ENCODE data around the gene PCCA.

Gene PCCA

DNA sequence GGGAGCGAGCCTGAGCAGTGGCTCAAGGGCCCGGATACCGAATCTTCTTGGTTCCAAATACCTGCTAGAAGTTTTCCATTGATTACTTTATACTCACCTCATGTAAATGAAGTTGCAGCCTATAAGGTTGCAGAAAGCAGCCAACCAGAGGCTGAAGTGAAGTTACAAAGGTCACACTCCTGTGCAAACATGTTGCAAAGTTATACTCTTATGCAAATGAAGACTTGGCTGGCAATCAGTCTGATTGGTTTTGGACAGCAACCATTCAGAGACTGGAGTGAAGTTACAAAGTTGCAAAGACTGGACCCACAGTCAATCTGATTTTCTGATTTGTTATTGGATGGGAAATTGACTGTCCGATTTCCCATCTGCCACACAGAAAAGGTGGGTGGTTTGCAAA lies 347.2 kb downstream of the PCCA start:
- no peak for DNase-seq

DNA sequence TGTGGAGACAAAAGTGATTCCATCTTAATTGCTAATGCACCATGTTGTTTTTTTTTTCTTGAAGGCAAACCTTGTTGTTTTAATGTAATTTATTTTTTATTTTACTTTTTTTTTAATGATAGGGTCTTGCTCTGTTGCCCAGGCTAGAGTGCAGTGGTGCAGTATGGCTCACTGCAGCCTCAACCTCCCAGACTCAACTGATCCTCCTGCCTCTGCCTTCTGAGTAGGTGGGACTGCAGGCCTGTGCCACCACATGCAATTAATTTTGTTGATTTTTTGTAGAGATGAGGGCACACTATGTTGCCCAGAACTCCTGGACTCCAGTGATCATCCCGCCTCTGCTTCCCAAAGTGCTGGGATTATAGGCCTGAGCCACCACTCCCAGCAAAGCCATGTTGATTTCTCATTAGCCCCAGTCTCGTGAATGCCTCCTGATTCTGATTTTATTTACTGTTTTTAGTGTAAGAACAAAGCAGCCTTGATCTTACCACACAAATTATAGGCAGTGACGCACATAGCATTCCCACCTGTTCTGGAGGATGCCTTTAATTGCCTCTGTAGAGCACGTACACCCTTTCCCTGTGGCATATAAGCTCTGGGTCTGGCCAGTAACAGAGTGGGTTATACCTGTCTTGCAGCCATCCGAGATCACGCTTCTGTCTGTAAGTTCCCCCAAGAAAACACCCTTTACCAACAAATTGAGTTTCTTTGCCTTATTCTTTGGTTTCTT lies 349.3 kb downstream of the PCCA start:
- DNase-seq: no peak

DNA sequence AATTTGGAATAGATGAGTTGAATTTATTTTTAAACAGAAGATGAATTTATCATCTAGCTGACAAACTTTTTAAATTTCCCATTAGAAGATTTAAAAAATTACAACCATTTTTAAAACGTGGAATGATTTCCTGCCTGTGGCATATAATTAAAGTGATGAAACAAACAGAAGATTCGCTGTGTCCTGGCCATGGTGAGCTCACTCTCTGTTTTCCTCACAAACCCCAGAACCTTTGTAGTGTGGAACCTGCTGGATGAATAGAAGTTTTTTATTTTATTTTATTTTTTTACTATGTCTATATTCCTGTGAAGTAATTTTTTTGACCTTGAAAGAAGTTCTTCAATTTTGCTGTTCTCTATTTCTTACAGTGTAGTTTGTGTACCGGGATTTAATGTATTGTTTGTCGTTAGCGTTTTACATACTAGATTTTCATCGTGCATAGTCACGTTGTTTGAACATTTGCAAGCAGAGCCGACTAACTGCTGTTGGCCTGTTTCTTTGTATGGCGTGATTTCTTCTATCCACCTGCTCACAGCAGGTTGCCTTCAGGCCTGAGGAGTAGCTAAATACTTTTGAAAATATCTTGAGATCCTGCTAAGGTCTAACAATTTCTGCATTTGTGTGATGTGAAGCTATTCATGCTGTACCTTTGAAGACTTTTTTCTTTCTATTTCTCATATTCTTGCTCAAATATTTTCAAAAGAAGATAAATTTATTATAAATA lies 350.5 kb downstream of the PCCA start:
- DNase-seq: no peak

DNA sequence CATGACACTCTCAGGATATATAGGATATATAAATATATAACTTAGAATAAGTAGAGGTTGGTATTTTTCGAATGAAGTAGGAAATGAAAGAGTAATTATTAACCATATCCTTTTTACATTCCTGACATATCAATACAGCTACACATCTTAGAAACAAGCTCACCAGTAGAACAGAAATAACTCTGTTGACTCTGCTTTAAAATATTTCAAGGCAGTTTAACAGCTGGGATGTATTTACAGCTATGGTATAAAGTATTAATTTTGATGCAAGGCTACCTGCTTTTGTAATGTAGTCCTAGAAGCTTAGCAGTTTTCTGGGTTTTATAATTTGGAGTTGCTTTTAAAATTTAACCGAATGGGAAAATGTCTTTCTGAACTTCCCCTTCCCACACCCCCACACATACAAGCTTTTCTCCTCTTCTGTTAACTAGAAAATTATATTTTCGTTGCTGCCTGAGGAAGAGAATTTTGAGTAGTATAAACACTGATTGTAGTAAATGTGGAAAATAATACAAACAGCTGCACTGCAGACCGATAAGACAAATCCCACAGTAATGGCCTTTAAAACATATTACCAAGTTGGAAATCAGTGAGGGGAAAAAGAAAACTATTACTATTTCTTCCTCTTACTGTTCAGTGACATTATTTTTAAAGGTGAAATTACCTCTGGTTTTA lies 352.0 kb downstream of the PCCA start:
- DNase-seq: no peak

DNA sequence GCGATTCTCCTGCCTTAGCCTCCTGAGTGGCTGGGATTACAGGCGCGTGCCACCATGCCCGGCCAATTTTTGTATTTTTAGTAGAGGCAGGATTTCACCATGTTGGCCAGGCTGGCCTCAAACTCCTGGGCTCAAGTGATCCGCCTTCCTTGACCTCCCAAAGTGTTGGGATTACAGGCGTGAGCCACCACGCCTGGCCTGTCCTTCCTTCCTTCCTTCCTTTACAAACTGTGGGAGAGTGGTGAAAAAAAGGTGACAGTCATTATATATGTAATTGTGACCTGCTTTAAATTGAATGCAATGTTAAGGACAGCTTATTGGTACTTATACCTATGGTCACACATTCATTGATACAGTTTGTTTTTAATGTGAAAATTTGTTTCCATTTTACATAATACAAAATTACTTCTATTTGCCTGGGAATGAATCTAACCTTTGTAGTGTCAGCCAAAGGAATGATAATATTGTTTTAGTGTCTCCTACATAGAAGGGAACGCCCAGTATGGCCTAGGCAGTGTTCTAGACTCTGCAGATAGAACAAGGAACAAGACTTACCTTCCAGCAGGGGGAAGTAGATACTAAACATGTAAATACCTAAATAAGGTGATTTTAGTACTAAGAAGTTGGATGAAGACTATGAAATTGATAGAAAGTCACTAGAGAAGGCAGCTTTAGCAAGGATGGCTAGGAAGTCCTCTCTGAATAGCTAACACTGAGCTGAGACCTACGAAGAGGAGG lies 353.4 kb downstream of the PCCA start:
- DNase-seq: no peak

DNA sequence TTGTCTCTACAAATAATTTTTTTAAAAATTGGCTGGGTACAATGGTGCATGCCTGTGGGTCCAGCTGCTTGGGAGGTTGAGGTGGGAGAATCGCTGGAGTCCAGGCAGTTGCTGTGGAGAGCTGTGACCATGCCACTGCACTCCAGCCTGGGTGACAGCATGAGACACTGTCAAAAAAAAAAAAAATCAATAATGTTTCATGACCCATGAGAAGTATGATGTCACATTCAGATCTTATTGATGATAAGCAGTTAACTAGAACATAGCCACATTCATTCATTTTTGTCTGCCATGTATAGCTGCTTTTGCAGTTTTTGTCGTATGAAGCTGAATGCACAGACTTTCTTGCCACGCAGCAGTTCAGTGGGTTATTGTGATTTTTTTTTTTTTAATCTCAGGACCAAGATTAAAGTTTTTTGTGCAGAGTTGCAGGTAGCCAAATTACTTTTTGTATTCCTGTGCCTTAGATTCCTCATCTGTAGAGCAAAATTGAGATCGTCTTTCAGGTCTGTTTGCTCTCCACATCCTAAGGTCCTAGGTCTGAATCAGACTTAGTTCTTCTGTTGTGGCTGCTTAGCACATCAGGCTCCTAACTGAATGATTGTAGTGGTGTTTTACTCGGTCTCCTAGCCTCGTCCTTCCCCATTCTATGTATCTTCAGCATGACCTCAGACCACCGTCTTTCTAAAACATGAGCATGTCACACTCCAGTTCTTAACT lies 354.5 kb downstream of the PCCA start:
- no peak for DNase-seq

DNA sequence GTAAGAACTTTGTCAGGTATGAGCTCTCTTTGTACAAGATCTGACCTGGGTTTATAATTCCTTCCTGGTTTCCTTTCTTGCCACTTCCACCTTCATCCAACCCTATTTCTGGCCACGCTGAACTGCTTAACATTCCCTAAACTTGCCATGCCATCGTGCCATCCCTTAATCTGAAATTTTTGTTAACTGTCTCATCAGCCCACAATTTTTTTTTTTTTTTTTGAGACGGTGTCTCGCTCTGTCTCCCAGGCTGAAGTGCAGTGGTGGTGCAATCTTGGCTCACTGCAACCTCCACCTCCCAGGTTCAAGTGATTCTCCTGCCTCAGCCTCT lies 355.1 kb downstream of the PCCA start:
- no peak for DNase-seq

DNA sequence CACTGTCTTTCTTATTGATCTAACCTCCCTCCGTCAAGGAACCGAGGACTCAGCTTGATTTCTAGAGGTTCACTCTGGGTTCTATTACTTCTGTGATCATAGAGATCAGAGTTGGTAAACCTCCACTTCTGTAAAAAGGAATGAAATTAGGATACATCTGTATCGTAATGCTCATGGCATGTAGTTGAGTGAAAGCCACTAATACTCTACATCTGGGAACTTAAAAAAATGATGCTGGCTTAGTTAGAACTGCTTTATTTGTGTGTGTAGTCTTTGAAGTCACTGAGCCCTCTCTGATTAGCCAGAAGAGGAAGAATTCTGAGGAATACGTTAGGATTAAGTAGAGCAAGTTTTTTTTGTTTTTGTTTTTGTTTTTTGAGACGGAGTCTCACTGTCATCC lies 358.9 kb downstream of the PCCA start:
- DNase-seq: no peak

DNA sequence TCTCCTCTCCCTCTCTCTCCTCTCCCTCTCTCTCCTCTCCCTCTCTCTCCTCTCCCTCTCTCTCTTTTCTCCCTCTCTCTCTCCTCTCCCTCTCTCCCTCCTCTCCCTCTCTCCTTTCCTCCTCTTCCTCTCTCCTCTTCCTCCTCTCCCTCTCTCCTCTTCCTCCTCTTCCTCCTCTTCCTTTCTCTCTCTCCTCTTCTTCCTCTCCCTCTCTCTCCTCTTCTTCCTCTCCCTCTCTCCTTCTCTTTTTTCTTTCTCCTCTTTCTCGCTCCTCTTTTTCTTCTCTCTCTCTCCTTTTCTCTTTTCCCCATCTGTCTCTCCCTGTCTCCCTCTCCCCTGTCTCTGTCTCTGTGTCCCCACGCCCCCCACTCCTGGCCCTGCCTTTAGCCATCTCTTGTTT lies 363.0 kb downstream of the PCCA start:
- no peak for DNase-seq

DNA sequence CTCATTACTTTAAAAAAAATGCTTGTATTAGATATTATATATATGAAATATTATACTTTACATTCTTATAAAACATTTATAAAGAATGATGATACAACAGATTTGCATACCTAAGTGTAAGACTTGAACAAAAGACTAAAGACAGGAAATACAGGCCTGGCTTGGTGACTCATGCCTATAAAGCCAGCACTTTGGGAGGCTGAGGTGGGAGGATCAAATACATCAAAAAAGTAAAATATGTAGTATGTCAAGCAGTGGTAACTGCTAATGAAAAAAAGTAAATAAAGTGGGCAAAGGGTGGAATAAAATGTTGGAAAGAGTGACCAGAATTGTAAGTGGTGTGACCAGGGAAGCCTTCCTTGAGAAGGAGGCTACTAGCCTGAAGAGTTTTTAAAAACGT lies 366.0 kb downstream of the PCCA start:
- no peak for DNase-seq

DNA sequence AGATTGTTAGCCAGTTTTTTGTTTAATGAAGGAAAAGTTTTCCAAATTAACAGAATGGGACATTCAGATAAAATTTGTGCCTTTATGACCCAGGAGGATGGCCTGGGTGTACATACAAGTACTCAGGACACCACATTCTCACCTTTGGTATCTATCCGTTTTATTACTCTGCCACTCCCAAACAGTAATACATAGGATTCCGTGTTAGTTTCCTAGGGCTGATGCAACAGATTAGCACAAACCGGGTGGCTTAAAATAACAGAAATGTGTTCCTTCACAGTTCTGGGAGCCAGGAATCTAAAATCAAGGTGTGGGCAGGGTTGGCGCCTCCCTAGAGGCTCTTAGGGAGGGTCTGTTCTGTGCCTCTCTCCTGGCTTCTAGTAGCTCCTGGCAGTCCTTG lies 369.8 kb downstream of the PCCA start:
- DNase-seq: no peak

DNA sequence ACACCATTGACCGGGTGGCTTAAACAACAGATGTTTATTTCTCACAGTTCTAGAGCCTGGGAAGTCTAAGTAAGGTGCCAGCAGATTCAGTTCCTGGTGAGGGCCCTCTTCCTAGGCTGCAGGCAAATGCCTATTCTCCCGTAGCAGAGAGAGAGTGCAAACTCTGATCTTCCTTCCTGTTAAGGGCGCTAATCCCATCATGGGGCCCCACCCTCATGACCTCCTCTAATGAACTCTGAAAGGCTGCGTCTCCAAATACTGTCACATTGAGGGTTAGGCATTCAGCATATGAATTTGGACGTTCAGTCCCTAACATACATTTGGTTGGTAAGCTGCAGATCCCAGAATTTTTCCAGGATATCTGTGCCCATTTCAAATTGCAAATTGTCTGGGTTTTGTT lies 370.9 kb downstream of the PCCA start:
- no peak for DNase-seq

DNA sequence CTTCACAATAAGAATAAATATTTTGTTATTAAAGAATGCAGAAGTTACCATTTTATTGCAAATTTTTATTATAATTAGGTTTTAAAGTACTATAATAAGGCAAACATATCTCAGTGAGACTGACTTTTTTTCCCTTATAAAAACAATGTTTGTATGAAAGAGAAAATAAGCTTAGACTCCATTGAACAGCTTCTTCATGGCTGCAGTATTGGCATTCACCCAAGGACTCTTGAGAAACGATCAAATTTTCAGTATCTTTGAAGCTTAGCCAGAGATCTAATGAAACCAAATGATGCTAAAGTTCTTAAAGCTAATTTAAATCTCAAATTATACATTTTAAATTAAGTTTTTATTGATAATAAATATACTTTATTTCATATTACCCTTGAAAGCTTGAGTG lies 371.4 kb downstream of the PCCA start:
- DNase-seq: no peak

DNA sequence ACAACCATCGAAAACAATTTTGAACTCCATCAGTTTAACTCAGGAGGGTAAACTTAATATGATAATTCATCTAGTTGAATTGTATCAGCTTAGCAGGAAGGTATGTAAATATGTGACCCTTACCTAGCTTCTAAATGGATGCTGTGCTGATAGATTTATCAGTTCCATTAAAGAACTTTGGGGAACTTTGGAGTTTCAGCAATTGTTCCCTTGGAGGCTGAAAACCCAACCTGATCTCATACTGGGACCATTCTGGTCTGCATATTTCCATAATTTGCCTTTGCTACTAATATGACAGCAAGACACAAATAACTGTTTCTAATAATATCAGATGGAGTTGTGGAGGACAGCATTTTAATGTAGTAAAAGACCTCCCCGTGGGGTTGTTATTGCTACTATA lies 371.9 kb downstream of the PCCA start:
- no peak for DNase-seq

DNA sequence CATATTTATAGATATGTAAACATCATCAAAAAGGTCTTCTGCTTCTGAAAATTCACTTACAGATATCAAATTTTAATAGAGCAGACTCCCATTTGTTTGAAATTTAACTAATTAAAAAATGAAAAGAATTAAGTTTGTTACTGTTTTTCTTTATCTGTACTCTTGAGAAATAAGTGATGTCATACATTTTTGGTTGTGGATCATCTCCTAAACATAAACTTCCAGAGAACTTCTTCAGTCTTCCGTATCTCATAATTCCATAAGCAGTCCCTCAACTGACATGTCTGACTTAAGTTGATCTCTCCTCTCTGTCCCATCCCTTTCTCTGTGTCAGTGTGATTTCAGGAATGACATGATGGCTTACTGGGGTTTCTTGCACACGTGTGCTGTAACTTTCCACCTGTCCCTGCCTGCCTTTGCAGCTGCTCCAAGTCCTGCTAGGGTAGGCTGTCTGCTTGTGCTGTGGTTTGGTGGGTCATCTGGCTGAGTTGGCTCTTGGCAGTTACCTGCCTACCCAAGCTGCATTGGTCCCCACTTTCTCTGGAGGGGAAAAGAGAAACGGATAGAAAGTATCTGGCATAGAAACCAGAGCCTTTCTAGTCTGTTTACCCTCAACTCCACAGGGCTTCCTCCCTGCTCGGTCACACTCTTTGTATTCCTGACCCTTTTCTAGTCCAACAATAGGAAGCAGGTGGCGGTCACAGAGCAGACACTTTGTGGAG lies 372.6 kb downstream of the PCCA start:
- DNase-seq: no peak

DNA sequence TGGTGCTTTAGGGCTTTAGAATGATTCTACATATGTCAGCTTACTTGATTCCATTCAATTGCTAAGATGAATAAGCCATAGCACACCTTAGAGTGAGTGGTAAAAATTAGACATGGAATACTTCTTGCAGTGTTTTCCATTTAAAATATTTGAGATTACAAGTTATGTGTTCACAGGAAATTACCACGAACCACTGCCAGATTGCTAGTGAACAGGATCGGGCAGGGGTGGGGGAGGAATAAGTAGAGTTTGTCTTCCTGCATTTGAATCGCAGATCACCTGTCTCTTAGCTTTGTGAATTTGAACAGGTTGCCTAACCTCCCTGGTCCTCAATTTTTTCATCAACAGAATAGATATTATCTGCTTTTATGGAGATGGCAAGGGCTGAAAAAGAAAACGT lies 375.1 kb downstream of the PCCA start:
- no peak for DNase-seq

DNA sequence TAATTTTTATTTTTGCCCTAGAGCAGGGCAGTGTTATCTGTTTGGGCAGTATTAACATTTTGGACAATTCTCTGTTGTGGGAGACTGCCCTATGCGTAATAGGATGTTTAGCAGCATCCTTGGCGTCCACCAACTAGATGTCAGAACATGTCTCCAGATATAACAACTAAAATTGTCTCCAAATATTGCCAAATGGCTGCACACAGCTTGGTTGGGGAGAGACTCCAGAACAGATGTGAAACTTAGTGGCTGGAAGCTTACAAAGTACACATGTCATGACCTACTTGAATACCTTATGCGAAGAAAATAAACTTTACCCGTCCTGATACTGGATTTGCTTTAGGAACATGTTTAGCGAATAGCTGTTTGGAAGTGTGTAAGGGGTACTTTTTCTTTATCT lies 376.7 kb downstream of the PCCA start:
- no peak for DNase-seq

DNA sequence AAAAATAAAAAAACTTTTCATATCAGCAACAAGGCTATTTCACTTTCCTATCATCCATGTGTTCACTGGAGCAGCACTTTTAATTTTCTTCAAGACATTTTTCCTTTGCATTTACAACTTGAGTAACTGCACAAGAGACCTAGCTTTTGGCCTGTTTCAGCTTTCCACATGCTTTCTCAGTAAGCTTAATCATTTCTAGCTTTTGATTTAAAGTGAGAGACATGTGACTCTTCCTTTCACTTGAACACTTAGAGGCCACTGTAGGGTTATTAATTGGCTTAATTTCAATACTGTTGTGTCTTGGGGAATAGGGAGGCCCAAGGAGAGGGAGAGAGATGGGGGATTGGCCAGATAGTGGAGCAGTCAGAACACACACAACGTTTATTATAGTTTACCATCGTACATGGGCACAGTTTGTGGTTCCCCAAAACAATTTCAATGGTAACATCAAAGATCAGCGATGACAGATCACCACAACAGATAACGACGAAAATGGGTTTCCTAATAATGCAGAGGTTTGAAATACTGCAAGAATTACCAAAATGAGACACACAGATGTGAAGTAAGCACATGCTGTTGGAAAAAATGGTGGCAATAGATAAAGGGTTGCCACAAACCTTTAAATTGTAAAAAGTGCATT lies 382.1 kb downstream of the PCCA start:
- DNase-seq: no peak

DNA sequence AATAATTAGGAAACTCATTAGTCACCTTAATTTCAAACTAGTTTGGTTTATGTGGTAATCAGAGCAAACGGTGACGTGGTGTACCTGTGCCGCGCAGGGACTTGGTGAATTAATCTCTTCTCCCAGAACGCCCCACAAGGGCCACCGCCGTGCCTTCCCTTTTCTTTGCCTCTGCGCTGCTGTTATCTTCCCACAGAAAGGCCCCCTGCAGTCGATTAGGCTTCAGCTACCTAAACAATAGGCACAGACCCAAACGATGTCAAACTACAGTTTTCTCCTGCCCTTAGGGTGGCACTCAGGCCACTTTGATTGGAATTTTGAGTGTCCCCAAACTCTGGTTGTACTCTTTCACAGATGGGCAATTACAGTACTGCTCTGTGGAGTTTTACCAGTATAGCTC lies 384.2 kb downstream of the PCCA start:
- no peak for DNase-seq

DNA sequence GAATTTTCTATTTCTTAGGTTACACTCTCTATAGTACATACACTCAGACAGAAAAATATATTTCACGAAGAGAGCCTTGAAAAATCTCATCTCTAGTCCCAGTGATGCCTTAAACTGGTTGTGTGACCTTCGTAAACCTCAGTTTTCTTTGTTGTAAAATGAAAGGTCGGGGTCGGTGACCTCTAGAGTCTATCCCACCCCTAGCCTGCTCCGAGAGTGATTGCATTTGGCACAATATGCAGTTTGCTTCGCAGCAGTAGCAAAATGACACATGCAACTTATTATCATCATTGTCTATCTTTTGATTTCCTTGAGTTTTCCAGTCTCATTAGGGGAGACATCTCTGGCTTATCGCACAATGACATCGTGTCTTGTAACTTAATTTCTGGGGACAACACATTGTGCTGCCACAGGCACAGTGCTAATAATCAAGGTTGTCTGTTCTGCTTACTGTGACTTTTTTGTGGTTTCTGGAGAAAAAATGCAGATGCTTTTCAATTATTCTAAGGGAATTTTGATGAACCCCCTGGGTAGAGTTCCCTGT lies 384.7 kb downstream of the PCCA start:
- no peak for DNase-seq

DNA sequence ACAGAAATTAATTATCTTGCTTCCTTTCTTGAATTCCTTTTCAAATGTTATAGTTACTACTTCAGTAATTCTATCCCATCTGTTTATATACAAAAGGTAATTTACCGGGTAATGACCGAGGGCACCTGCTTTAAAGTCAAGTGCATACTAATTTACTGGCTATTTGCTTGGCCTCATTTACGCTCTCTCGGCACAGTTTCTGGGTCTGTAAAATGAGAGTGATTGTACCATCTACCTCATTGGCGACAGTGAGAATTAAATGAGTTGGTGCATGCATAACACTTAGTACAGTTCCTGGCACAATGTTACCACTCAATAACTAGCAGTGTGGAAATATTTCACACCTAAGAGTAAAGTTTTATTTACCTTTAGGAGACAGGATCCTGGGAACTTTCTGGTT lies 388.1 kb downstream of the PCCA start:
- no peak for DNase-seq
